Effector CD4-positive, alpha-beta T cell (primary cell): ENCODE results near the gene GAS2L2. TPM values are rescaled to one million over a fixed set of nuclear protein-coding genes. Genes with fewer than 3 reads are reported as not detected.

Experiments used
- DNase-seq: peaks from one replicate; pipeline ENCODE4 v3.0.0-alpha.2; 2020
- total RNA-seq: gene quantifications from one replicate; lab custom pipeline; 2026; lab: John Stamatoyannopoulos, UW

GAS2L2 gene
- total RNA-seq = not detected

GRCh38 chr17:35752945-35753764 is at the start of gene GAS2L2:
Gene GAS2L2 (minus strand): TSS chr17:35753239. CDS start chr17:35752850, 389 bp downstream.
- no peak for DNase-seq

- no peak for DNase-seq
Measured at GRCh38 chr17:35801583-35802224, 48.7 kb upstream of the GAS2L2 start.

- DNase-seq = no peak
Measured at GRCh38 chr17:35799942-35800341, 46.9 kb upstream of the GAS2L2 start.

GRCh38 chr17:35797918-35798317 is 44.9 kb upstream of the GAS2L2 start:
- DNase-seq = no peak

- DNase-seq = no peak
Measured at GRCh38 chr17:35797370-35797769, 44.3 kb upstream of the GAS2L2 start.

- no peak for DNase-seq
Measured at GRCh38 chr17:35796942-35797341, 43.9 kb upstream of the GAS2L2 start.

- DNase-seq = no peak
Measured at GRCh38 chr17:35795871-35796265, 42.8 kb upstream of the GAS2L2 start.

- DNase-seq = no peak
Measured at GRCh38 chr17:35795007-35795870, 42.2 kb upstream of the GAS2L2 start, which contains the start of gene MMP28. Gene MMP28 (minus strand): TSS chr17:35795641. CDS start chr17:35795377, 264 bp downstream.

GRCh38 chr17:35793257-35793656 is 40.2 kb upstream of the GAS2L2 start:
- DNase-seq = no peak

- no peak for DNase-seq
Measured at GRCh38 chr17:35791681-35792350, 38.8 kb upstream of the GAS2L2 start.

GRCh38 chr17:35790841-35791240 is 37.8 kb upstream of the GAS2L2 start:
- DNase-seq = no peak

- no peak for DNase-seq
Measured at GRCh38 chr17:35788477-35789368, 35.7 kb upstream of the GAS2L2 start.

- DNase-seq = no peak
Measured at GRCh38 chr17:35786941-35787432, 33.9 kb upstream of the GAS2L2 start.

GRCh38 chr17:35784895-35785294 is 31.9 kb upstream of the GAS2L2 start:
- DNase-seq = no peak

GRCh38 chr17:35780950-35781349 is 27.9 kb upstream of the GAS2L2 start:
- DNase-seq = no peak

GRCh38 chr17:35778641-35779196 is 25.7 kb upstream of the GAS2L2 start:
- no peak for DNase-seq

- DNase-seq = no peak
Measured at GRCh38 chr17:35775583-35775982, 22.5 kb upstream of the GAS2L2 start.

GRCh38 chr17:35775039-35775438 is 22.0 kb upstream of the GAS2L2 start:
- no peak for DNase-seq

GRCh38 chr17:35774499-35774898 is 21.5 kb upstream of the GAS2L2 start:
- DNase-seq = no peak

GRCh38 chr17:35773679-35774425 is 20.8 kb upstream of the GAS2L2 start:
- DNase-seq = no peak
